Stimulated activated CD8-positive, alpha-beta memory T cell treated with anti-CD3 and anti-CD28 coated beads, Interleukin-7, amount 100 ng/mL, for 4 hours (primary cell): ENCODE results near the gene PRSS48.
"Not testable (repeated sequence)": the region's sequence is repeated elsewhere in the genome, so short reads cannot be mapped to it uniquely, and the experiment has no call there.

ENCODE experiments used
- DNase-seq, 2 donors: peaks; one replicate each; pipeline ENCODE4 v3.0.0-alpha.2; 2020; ENCODE audit warnings: low read depth in 2 of 2

The PRSS48 gene

GRCh38 chr4:151316645-151317044 lies 39.7 kb downstream of the PRSS48 start:
- DNase-seq, result no peak

GRCh38 chr4:151318307-151319006 lies 41.5 kb downstream of the PRSS48 start:
- DNase-seq, result no peak

DNA sequence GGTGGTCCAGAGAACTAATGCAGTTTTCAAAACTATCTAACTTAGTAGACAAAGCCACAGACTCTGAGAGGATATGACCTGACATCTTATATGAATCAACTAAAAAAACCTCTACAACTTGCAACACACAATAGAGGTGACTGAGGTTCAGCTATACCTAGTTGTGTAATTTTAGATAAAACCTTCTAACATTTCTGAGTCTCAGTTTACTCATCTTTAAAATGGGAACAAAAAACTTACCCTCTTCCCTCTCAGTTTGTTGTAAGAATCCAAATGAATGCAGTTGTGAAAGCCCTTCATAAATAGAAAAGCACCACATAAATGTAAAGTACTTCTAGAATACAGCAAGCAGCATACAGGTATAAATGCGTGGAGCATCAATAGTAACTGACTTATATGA lies 42.5 kb downstream of the PRSS48 start:
- DNase-seq, result no peak

GRCh38 chr4:151321586-151321985 lies 44.6 kb downstream of the PRSS48 start:
- no peak for DNase-seq

GRCh38 chr4:151322161-151322560 lies 45.2 kb downstream of the PRSS48 start:
- DNase-seq, result not testable (repeated sequence)

DNA sequence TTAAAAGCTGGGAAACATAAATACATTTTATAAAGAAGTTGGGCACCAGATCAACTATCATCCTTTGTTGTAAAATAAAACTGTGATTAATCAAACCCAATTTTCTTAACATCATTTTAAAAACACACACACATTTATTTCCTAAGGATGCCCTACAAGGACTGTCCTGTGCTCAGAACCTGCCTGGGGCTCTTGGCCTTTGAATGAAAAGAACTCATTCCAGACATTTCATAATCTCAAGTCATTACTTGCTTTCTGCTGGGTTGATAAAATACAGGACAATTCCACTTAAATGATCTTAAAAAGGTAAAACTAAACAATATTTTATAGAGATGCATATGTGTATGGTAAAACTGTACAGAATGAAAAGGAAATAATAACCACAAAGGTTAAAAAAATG lies 45.6 kb downstream of the PRSS48 start:
- DNase-seq, result no peak

GRCh38 chr4:151323667-151324066 lies 46.7 kb downstream of the PRSS48 start:
- no peak for DNase-seq

- no peak for DNase-seq
Measured at GRCh38 chr4:151324124-151324751, 47.3 kb downstream of the PRSS48 start.

GRCh38 chr4:151324752-151325110 lies 47.8 kb downstream of the PRSS48 start:
- no peak for DNase-seq

DNA sequence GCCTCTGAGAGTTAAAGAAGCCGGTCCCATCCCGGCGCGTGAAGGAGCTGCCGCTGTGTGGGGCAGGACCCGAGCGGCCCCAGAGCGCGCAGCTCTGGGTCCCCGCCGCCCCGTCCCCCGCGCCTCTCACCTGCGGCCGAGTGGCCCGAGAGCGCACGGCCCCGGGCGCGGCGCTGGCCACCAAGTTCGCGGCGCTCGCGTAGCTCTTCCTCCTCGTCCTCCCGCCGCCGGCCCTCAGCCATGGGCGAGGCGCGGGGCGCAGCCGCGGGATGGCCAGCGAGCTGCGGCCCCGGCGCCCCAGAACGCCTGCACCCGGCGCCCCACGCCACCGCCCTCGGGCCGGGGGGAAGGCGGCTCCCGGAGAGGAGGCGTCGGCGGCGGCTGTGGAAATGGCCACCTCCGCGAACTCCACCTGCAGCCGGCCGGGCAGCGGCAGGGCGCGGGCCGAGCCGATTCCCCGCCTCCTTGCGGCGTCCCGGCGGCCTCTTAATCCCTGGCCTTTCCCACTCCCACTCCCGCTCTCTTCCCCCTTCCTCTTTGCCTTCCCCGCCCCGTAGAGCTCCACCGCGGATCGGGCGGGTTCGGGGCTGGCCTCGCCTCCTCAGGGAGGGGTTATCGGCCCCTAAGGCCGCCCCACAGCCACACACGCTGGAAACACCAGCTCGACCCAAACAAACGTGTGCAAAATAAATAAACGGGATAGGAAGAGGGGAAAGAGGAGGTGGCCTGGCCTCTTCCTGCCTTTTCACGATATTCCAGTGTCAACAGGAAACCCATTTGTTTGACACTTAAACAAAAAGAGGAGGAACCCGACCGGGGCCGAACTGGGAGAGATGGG lies 48.4 kb downstream of the PRSS48 start, which contains the start of gene SH3D19:
SH3D19 (minus strand) TSS at position 495 of the 838 bp plus-strand sequence; CDS start at position 242, 253 bp downstream.
- no peak for DNase-seq

DNA sequence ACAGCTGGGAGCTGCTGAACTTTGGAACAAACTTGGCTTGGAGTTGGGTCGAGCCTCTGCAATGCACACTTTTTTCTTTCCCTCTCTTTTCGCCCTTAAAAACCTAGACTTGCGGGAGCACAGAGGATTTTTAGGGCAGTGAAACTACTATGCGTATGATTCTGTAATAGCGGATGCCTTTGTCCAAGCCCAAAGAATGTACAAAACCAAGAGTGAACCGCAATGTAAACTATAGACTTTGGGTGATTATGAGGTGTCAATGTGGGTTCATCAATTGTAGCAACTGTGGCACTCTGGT lies 48.9 kb downstream of the PRSS48 start:
- no peak for DNase-seq

- DNase-seq, result no peak
Measured at GRCh38 chr4:151329217-151330007, 52.5 kb downstream of the PRSS48 start.

GRCh38 chr4:151331276-151332042 lies 54.5 kb downstream of the PRSS48 start:
- DNase-seq, result no peak

GRCh38 chr4:151339467-151339866 lies 62.5 kb downstream of the PRSS48 start:
- no peak for DNase-seq

DNA sequence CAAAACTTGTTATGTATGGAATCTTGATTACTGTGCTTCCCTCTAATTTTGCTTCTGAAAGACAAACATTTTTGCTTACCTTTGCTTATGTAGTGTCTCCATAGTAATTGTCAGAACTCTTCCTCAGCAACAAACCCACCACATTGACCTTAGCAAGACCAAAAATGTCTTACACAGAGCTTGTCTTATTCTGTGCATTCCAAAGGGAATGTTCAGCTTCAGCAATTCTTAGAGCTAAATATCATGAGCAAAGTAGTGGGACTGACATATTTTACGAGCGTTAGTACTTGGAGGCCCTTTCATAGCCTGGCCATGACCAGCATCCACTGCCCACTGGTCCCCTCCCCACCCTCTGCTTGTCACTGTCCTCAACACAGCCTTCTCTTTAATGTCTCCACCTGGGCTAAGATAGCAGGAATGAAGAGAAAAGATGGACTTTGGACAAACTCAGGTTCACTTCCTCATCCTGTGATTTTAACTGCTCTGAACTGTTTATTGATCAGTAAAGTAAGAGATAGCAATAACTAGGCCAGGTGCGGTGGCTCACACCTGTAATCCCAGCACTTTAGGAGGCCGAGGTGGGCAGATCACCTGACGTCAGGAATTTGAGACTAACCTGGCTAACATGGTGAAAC lies 63.9 kb downstream of the PRSS48 start:
- DNase-seq, result no peak
